Activated naive CD4-positive, alpha-beta T cell treated with anti-CD3 and anti-CD28 coated beads for 36 hours (primary cell): ENCODE results near the gene LAMTOR1. TPM values are rescaled to one million over a fixed set of nuclear protein-coding genes. Genes with fewer than 3 reads are reported as not detected.

Source experiments
- CTCF ChIA-PET: fragments of 350-600 bp; sonication (Branson Sonifier 250); formaldehyde crosslinking; loops from one replicate; lab custom pipeline; 2021; ENCODE audit warnings: antibody characterized with exemption; lab: Charles Lee
- DNase-seq: peaks from one replicate; pipeline ENCODE4 v3.0.0-alpha.2; 2020
- H3K27ac Mint-ChIP-seq: one replicate; pipeline ENCODE4 v1.8.0; 2021; ENCODE audit warnings: mild to moderate bottlenecking, mixed read lengths
- H3K27me3 Mint-ChIP-seq: one replicate; pipeline ENCODE4 v1.8.0; 2021; ENCODE audit warnings: low read depth, mixed read lengths
- H3K36me3 Mint-ChIP-seq: one replicate; pipeline ENCODE4 v1.8.0; 2021; ENCODE audit warnings: low read depth, mixed read lengths
- H3K4me1 Mint-ChIP-seq: one replicate; pipeline ENCODE4 v1.8.0; 2021; ENCODE audit warnings: low read depth, mixed read lengths
- H3K4me3 Mint-ChIP-seq: one replicate; pipeline ENCODE4 v1.8.0; 2021; ENCODE audit warnings: mild to moderate bottlenecking, moderate library complexity, mixed read lengths
- H3K9me3 Mint-ChIP-seq: one replicate; pipeline ENCODE4 v1.8.0; 2021; ENCODE audit warnings: mixed read lengths
- intact Hi-C: fragments of 100-400 bp; cut with micrococcal nuclease; formaldehyde crosslinking; loops from one replicate; pipeline ENCODE4 v1.15.1; 2023
- total RNA-seq, 2 experiments: library from RNA; stranded (reverse); gene quantifications; one replicate each; pipeline ENCODE4 v1.2.3, GENCODE V29; 2021

LAMTOR1 gene
- total RNA-seq, 2 experiments from 2014 or later, result 39.1 to 41.8 TPM

GRCh38 chr11:72078477-72078876, 24.6 kb downstream of the LAMTOR1 start:
- peaks cover 37% of the 10 kb centered on the region for H3K4me1 Mint-ChIP-seq
- no peaks in the 10 kb centered on the region for H3K9me3 Mint-ChIP-seq
- no peaks in the 10 kb centered on the region for H3K27me3 Mint-ChIP-seq
- intact Hi-C loops, result no loop called here
- CTCF ChIA-PET, result interaction anchor here (0.6 to 1.9 kb wide), 4 partner anchors 10 to 53 kb away, joined by 3 to 10 read pairs (median 6); no protein-coding TSS in a partner anchor
- DNase-seq, result no peak
- peaks cover 12% of the 10 kb centered on the region for H3K36me3 Mint-ChIP-seq
- H3K27ac Mint-ChIP-seq, result peak overlapping the region; percentile 27
- peak overlapping the region; percentile 88 for H3K4me3 Mint-ChIP-seq

DNA sequence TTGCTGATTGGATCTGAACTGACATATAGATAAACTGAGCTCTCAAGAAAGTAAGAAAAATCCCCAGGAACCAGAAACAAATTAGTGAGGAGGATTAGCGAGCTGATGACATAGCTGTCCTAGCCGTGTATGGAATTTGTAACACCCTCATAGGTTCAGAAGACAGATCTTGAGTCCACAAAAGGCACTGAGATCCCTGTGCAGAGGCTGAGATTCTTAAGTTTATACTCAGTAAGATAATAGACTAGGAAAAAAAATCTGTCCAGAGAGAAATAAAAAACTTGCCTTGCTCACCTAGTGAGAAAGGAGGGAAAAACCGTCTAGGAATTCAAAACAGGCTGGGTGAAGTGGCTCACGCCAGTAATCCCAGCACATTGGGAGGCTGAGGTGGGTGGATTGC, 27.3 kb downstream of the LAMTOR1 start:
- H3K9me3 Mint-ChIP-seq, result no peaks in the 10 kb centered on the region
- no peak overlapping the region for H3K4me3 Mint-ChIP-seq
- H3K27ac Mint-ChIP-seq, result no peak overlapping the region
- DNase-seq, result no peak
- intact Hi-C loops, result no loop called here
- peaks cover 39% of the 10 kb centered on the region for H3K4me1 Mint-ChIP-seq
- no peaks in the 10 kb centered on the region for H3K27me3 Mint-ChIP-seq
- CTCF ChIA-PET, result interaction anchor here (1.2 kb wide), 1 partner anchor 53 kb away, joined by 3 read pairs; no protein-coding TSS in a partner anchor
- peaks cover 18% of the 10 kb centered on the region for H3K36me3 Mint-ChIP-seq

GRCh38 chr11:72075109-72075508, 28.0 kb downstream of the LAMTOR1 start:
- CTCF ChIA-PET, result interaction anchor here (3.3 kb wide), 1 partner anchor 50 kb away, joined by 18 read pairs; no protein-coding TSS in a partner anchor
- peaks cover 42% of the 10 kb centered on the region for H3K4me1 Mint-ChIP-seq
- H3K36me3 Mint-ChIP-seq, result peaks cover 20% of the 10 kb centered on the region
- H3K27ac Mint-ChIP-seq, result no peak overlapping the region
- no peaks in the 10 kb centered on the region for H3K27me3 Mint-ChIP-seq
- intact Hi-C loops, result no loop called here
- no peak for DNase-seq
- H3K9me3 Mint-ChIP-seq, result no peaks in the 10 kb centered on the region
- no peak overlapping the region for H3K4me3 Mint-ChIP-seq

- intact Hi-C loops, result loop anchor here (1.0 kb wide), 1 partner anchor 8 kb away; the partner anchor contains the start of genes LRRC51 and NUMA1
- DNase-seq, result peak; percentile 22
Observed at GRCh38 chr11:72072348-72072747, 30.7 kb downstream of the LAMTOR1 start.

GRCh38 chr11:72070491-72070890, 32.6 kb downstream of the LAMTOR1 start:
- Mint-ChIP-seq H3K9me3 (no peaks in the 10 kb centered on the region), H3K36me3 (peaks cover 26% of the 10 kb centered on the region), H3K27ac (no peak overlapping the region), H3K4me3 (no peak overlapping the region), H3K27me3 (no peaks in the 10 kb centered on the region), H3K4me1 (peaks cover 38% of the 10 kb centered on the region)
- intact Hi-C loops, result no loop called here
- CTCF ChIA-PET, result no interaction called here
- no peak for DNase-seq

More at GRCh38 chr11:72072348-72072747, 30.7 kb downstream of the LAMTOR1 start:
- H3K4me3 Mint-ChIP-seq, result no peak overlapping the region
- CTCF ChIA-PET, result interaction anchor here (0.5 to 3.3 kb wide), 4 partner anchors 18 to 80 kb away, joined by 3 to 18 read pairs (median 4); no protein-coding TSS in a partner anchor
- no peaks in the 10 kb centered on the region for H3K9me3 Mint-ChIP-seq
- H3K27me3 Mint-ChIP-seq, result no peaks in the 10 kb centered on the region
- peaks cover 25% of the 10 kb centered on the region for H3K36me3 Mint-ChIP-seq
- no peak overlapping the region for H3K27ac Mint-ChIP-seq
- peaks cover 42% of the 10 kb centered on the region for H3K4me1 Mint-ChIP-seq

DNA sequence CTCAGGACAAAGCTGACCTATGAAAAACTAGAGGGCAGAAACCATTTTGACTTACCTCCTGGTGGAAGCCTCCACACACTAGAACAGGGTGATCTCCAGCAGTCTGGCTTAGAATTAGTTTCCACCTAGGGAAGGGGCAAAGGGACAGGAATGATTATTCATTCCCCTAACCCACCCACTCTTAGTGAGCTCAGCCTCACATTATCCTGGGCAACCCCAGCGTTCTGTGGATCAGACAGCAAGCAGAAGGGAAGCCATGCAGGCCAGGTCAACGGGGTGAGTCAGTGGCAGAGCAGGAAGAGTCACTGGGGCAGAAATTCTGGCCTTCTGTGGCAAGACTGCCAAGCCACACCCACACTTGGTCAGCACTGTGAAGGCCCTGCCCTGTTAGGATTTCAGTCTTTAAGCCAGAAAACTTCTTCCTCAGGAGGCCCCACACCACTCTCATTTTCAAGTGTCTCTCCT, 33.3 kb downstream of the LAMTOR1 start:
- peak; percentile 12 for DNase-seq
- H3K9me3 Mint-ChIP-seq, result no peaks in the 10 kb centered on the region
- CTCF ChIA-PET, result no interaction called here
- H3K27ac Mint-ChIP-seq, result no peak overlapping the region
- no peaks in the 10 kb centered on the region for H3K27me3 Mint-ChIP-seq
- H3K4me3 Mint-ChIP-seq, result no peak overlapping the region
- peaks cover 26% of the 10 kb centered on the region for H3K36me3 Mint-ChIP-seq
- peaks cover 38% of the 10 kb centered on the region for H3K4me1 Mint-ChIP-seq
- intact Hi-C loops, result no loop called here

DNA sequence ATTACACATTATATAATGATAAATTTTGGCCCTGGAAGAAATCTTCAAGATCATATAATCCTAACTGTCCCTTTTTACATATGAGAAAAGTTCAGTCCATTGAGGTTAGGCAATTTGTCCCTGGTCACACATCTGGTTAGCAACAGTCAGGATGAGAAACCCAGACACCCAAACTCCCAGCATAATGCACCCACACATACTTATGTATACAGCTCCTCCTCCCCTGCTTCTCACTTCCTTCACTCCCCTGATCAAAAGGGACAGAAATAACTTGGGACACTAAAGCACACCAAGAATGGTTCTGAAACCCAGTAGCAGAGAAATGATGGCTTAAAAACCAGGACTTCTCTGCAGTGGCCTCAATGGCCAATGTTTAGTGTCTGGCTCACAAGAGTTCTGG, 33.9 kb downstream of the LAMTOR1 start:
- CTCF ChIA-PET, result interaction anchor here (1.0 to 1.8 kb wide), 3 partner anchors 9 to 45 kb away, joined by 3 to 5 read pairs (median 4); no protein-coding TSS in a partner anchor
- intact Hi-C loops, result no loop called here
- H3K27me3 Mint-ChIP-seq, result no peaks in the 10 kb centered on the region
- no peak for DNase-seq
- H3K36me3 Mint-ChIP-seq, result peaks cover 25% of the 10 kb centered on the region
- H3K9me3 Mint-ChIP-seq, result no peaks in the 10 kb centered on the region
- peaks cover 38% of the 10 kb centered on the region for H3K4me1 Mint-ChIP-seq
- no peak overlapping the region for H3K27ac Mint-ChIP-seq
- H3K4me3 Mint-ChIP-seq, result no peak overlapping the region

- Mint-ChIP-seq H3K27me3 (no peaks in the 10 kb centered on the region), H3K36me3 (peaks cover 17% of the 10 kb centered on the region), H3K4me1 (peaks cover 34% of the 10 kb centered on the region), H3K9me3 (no peaks in the 10 kb centered on the region), H3K27ac (no peak overlapping the region), H3K4me3 (no peak overlapping the region)
- intact Hi-C loops, result no loop called here
- DNase-seq, result no peak
- CTCF ChIA-PET, result interaction anchor here (1.2 to 1.8 kb wide), 4 partner anchors 23 to 43 kb away, joined by 3 to 5 read pairs (median 3); no protein-coding TSS in a partner anchor
Observed at GRCh38 chr11:72067676-72068075, 35.4 kb downstream of the LAMTOR1 start.

DNA sequence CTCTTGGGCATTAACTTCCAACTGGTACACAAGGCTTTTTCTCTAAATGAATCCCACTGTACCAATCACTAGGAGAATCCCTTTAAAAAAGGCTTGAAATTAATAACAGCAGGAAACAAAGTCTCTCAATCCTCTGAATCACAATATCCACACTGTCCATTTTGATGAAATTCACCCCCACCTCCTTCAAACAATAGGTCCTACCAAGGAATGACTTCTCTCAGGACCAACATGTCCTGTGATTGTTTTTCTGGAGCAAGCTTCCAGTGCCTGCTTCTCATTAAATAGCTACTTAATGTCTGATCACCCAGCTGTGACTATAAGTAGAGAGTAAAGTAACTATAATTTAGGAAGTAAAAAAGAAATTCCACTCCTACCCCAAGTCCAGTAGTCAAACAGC, 35.8 kb downstream of the LAMTOR1 start:
- Mint-ChIP-seq H3K4me3 (no peak overlapping the region), H3K36me3 (peaks cover 15% of the 10 kb centered on the region), H3K27ac (no peak overlapping the region), H3K4me1 (peaks cover 30% of the 10 kb centered on the region), H3K27me3 (no peaks in the 10 kb centered on the region), H3K9me3 (no peaks in the 10 kb centered on the region)
- CTCF ChIA-PET, result interaction anchor here (1.2 to 1.3 kb wide), 2 partner anchors 24 to 32 kb away, joined by 3 read pairs; no protein-coding TSS in a partner anchor
- intact Hi-C loops, result no loop called here
- no peak for DNase-seq

- intact Hi-C loops, result no loop called here
- peaks cover 16% of the 10 kb centered on the region for H3K36me3 Mint-ChIP-seq
- CTCF ChIA-PET, result interaction anchor here (1.2 to 1.3 kb wide), 2 partner anchors 24 to 31 kb away, joined by 3 read pairs; no protein-coding TSS in a partner anchor
- H3K27me3 Mint-ChIP-seq, result no peaks in the 10 kb centered on the region
- no peak overlapping the region for H3K27ac Mint-ChIP-seq
- no peak for DNase-seq
- no peaks in the 10 kb centered on the region for H3K9me3 Mint-ChIP-seq
- peaks cover 26% of the 10 kb centered on the region for H3K4me1 Mint-ChIP-seq
- H3K4me3 Mint-ChIP-seq, result no peak overlapping the region
Observed at GRCh38 chr11:72066855-72067254, 36.2 kb downstream of the LAMTOR1 start.

DNA sequence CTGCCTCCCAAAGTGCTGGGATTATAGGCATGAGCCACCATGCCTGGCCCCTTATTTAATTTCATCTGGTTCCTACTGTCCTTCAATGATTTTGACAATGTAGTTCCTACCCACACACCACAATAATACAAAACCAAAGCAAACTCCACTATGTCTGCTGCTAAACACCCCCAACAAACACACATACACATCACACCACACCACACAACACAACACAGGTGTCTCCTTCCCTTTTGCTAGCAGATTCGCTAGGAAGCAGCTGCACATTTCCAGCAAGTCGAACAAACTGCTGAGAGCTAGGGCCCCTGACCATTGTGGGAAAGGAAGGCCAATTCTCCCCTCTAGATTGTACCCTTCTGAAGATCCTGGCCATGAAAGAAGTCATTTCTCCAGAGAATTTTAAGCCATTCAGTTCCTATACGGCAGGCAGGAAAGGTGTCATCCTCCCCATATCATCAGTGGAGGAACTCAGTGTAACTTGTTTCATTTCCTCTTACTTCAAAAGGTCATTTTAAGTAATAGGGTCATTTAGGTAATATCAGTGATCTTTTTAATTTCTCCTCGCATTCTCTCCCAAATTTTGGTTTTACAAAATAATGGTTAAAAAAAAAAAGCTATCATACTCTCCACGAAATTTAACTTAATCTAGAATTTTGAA, 41.2 kb downstream of the LAMTOR1 start:
- H3K4me3 Mint-ChIP-seq, result no peak overlapping the region
- H3K9me3 Mint-ChIP-seq, result no peaks in the 10 kb centered on the region
- DNase-seq, result no peak
- peaks cover 10% of the 10 kb centered on the region for H3K36me3 Mint-ChIP-seq
- H3K4me1 Mint-ChIP-seq, result peaks cover 8% of the 10 kb centered on the region
- CTCF ChIA-PET, result no interaction called here
- intact Hi-C loops, result no loop called here
- H3K27me3 Mint-ChIP-seq, result no peaks in the 10 kb centered on the region
- H3K27ac Mint-ChIP-seq, result no peak overlapping the region

- H3K27me3 Mint-ChIP-seq, result no peaks in the 10 kb centered on the region
- no peaks in the 10 kb centered on the region for H3K9me3 Mint-ChIP-seq
- H3K36me3 Mint-ChIP-seq, result peaks cover 7% of the 10 kb centered on the region
- no peak for DNase-seq
- intact Hi-C loops, result no loop called here
- no peak overlapping the region for H3K27ac Mint-ChIP-seq
- H3K4me3 Mint-ChIP-seq, result no peak overlapping the region
- CTCF ChIA-PET, result interaction anchor here (1.4 to 2.3 kb wide), 3 partner anchors 9 to 81 kb away, joined by 5 to 8 read pairs (median 6); no protein-coding TSS in a partner anchor
- H3K4me1 Mint-ChIP-seq, result peaks cover 8% of the 10 kb centered on the region
Observed at GRCh38 chr11:72058416-72059034, 44.6 kb downstream of the LAMTOR1 start.
